GM18508 (cell line): ENCODE results near the gene REC114.
"Not testable (repeated sequence)": the region's sequence is repeated elsewhere in the genome, so short reads cannot be mapped to it uniquely, and the experiment has no call there.

Experiments
- ATAC-seq: cut with Tn5 transposase; IDR thresholded peaks from one replicate; pipeline ENCODE4 v1.9.1; 2021; ENCODE audit warnings: moderate number of reproducible peaks; ENCODE audit not compliant: insufficient read depth, unreplicated experiment

REC114 gene

DNA sequence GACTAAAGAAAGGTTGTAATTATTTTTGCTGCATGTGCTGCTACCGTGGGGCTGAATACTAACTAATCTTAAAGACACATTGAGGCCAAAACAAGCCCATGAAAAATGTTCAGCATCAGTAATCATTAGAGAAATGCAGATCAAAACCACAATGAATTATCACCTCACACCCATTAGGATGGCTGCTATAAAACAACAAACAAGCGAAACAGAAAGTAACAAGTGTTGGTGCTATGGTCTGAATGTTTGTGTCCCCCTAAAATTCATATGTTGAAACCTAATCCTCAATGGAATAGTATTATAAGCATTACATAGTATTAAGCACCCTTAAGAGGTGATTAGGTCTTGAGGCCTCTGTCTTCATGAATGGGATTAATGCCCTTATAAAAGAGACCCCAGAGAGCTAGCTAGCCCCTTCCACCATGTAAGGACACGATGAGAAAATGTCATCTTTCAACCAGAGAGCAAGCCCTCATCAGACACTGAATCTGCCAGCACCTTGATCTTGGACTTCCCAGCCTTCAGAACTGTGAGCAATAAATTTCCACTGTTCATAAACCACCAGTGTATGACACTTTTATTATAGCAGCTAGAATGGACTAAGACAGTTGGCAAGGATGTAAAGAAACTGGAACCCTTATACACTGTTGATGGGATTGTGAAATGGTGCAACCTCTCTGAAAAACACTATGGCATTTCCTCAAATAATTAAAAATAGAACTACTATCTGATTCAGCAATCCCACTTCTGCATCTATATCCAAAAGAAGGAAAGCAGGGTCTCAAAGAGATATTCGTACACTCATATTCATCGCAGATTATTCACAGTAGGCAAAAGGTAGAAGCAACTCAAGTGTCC is 76.1 kb downstream of the REC114 start:
- ATAC-seq = no peak

DNA sequence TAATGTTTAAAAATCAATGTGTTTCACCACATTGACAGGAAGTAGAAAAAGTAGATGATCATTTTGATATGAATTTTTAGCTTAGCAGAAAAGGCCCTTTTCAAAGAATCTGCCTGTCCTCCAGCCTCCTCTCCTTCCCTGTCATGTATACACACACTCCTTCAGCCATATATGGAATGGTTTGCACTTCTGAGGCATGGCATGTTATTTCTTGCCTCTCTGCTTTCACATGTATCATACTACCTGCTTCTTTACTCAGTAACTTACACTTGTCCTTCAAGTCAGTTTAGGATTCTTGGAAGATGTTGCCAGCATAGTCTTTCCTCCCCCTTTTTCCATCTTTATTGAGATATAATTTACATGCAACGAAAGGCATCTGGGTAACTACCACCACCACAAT is 79.0 kb downstream of the REC114 start:
- no peak for ATAC-seq

DNA sequence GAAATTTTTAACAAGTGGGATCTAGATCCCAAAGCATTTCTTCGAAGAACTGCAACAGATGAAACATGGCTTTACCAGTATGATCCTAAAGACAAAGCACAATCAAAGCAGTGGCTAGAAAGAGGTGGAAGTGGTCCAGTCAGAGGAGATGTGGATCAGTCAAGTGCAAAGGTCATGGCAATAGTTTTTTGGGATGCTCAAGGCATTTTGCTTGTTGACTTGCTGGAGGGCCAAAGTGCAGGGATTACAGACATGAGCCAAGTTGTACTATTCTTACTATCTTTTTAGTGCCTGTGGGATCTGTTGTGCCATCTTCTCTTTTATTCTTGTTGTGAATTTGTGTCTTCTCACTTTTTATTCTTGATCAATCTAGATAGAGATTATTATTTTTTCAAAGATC is 82.0 kb downstream of the REC114 start:
- ATAC-seq = no peak

DNA sequence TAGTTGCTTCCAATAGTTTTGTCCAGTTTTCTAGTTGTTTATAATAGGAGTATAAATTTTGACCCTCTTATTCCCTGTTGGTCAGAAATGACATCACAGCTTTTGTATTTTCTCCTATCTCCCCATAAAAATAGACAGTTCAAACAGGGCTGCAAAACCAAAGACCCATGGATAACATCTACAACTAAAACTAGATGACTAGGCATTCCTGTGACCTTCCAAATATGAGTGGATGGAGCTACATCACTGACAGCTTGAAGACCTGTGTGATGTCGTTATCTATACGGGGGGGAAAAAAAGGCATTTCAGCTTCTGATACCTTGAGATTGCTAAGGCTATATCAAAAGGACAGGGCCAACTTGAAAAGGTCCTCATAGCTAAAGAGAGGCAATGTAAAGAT is 84.6 kb downstream of the REC114 start:
- ATAC-seq = no peak

DNA sequence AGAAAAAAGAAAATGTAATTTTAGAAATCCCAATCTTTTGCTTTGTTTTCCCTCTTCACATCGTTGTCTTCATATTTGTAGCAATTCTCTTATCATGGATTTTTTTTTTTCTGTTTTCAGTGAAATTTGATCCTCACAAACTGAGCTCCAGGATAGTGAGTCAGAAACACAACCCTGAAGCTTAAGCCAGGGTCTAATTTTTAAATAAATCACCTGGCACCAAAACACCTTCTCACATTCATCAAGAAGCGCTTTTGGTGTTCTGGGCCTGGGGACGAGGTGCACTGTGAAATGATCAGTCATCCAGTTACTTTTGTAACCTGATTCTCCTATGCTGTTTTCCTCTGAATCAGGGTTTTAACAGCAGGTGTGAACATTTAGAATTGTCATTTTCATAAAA is 87.7 kb downstream of the REC114 start:
- no peak for ATAC-seq

DNA sequence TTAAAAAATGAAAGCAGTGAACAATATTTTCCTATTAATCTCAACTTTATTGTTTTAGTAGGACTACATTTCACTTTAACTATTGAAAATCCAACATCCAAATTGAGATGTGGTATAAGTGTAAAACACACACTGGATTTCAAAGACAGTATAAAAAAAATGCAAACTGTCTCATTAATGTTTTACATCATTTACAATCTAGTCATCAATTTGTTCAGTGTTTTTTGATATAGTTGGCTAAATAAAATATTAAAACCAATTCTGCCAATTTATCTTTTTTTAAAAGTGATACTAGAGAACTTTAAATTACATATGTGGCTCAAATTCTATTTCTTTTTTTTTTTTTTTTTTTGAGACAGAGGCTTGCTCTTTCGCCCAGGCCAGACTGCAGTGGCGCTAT is 95.2 kb downstream of the REC114 start:
- no peak for ATAC-seq

DNA sequence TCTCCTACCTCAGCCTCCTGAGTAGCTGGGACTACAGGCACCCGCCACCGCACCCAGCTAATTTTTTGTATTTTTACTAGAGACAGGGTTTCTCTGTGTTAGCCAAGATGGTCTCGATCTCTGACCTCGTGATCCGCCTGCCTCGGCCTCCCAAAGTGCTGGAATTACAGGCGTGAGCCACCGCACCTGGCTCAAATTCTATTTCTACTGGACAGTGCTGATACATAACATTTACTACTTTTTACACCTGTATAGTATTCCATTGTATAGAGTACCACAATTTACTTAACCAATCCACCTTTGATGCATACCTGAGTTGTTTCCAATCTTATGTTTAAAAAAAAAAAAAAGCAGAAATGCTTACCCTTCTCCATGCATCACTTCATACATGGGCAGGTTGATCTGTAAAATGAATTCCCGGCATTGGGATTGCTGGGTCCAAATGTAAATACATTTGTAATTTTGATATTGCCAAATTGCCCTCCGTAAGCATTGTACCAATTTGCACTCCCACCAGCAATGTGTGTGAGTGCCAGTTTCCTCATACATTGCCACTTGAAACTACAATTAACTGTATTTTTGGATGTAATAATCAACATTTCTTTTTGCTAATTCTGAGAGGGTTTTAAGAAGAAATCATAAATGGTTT is 95.7 kb downstream of the REC114 start:
- ATAC-seq = no peak

DNA sequence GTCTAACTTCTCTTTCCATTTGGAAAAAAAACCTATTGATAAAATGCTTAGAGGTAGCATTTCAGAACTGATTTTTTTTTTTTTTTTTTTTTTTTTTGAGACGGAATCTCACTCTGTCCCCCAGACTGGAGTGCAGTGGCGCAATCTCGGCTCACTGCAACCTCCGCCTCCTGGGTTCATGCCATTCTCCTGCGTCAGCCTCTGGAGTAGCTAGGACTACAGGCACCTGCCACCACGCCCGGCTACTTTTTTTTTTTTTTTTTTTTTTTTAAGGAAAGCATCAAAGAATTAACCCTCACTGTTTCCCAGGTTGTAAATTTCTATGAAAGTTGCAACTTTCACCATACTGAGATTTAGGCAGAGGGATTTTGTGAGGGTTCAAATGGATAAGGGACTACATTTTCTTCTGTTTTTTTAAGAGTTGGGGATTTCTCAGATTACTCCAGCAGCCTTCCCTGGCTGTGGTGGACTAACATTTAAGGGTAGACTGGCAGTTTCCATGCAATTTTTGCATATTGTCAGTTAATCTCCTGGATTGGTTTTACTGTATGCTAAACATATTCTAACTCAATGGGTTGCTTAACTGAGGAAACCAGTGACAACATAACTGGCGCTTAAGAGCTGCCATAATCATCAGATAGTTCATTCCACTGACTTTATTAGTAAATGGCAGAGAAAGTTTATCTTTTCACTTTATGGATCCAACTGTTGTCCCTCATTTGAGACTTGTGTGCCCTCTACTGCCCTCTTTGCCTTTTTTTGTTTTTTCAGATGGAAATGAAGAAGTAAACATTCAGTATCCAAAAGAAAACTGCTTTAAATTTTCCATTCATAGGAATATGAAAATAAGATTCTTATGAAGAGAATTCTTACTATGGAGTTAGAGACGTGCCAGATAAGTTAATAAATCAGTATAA is 96.5 kb downstream of the REC114 start:
- ATAC-seq = no peak

DNA sequence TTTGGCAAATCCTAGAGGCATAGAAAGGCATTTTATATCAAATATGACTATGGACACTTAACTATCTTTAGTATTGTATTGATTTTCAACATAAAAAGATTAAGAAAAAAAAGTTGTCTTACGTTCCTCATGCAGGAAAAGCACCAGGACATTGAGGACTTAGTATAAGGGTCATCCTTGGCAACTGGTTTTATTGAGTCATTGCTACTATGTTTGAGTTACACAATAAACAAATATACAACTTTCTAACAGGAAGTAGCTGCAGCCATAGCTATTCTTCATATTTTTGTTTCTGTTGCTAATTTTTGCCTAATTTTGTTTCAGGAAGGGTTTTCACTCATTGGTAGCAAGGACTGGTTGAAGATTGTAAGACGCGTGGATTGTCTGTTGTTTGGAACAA is 97.2 kb downstream of the REC114 start:
- ATAC-seq = no peak

DNA sequence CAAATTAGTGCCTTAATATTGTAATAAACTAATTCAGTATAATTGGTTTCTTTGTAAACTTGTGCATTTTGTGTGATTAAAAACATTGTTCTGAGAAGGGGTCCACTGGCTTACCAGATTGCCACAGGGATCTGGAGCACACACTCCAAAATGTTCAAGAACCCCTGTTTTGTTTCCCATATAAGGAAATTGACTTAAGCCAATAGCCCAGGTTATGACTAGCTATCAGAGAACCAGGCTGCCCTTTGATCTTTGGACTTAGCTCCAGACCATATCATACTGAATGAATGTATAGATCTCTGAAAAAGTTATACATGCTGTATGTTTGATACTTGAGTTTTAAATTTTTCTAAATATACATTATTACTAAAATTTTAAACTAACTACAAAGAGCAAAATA is 98.5 kb downstream of the REC114 start:
- ATAC-seq = no peak

DNA sequence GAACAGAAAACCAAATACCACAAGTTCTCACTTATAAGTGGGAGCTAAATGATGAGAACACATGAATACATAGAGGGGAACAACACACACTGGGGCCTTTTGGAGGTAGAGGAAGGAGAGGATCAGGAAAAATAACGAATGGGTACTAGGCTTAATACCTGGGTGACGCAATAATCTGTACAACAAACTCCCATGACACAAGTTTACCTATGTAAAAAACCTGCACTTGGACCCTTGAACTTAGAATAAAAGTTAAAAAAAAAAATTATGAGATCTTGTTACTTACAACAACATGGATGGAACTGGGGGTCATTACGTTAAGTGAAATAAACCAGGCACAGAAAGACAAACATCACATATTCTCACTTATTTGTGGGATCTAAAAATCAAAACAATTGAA is 106.0 kb downstream of the REC114 start:
- ATAC-seq = not testable (repeated sequence)

DNA sequence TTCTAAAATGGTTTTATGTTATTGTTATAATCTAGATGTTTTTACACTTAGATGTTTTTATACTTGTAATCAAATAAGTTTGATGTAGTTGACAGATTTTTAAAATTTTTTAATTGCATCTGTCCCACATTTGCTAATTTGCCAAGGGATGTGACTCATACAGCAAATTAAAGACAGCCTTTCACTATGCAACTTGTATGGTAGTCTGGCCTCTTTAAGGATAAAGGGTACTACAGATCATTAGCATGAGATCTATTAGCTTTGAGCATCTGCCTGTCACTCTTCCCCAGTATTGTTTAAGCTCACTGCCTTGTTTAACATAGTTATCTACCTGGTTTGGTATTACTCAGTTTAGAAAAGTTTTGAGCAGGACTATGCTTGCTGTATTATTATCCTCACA is 107.2 kb downstream of the REC114 start:
- ATAC-seq = no peak

DNA sequence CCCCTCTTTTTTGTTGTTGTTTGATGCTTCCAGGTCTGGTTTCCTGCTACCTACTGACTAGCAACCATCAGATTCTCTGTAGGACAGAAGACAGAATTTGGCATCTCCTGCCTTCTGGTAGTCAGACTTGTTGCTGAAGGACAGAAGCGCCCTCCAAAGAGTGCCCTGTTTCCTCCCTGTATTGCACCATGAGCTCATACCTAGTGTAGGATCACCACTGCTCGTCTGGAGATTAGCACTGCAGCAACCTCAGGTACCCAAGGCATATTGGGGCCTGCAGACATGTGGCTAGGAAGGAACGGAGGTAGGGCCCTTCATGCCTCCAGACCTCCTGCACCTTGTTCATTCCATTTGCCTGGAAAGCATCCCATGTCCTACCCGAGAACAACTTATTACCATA is 112.1 kb downstream of the REC114 start:
- ATAC-seq = no peak

DNA sequence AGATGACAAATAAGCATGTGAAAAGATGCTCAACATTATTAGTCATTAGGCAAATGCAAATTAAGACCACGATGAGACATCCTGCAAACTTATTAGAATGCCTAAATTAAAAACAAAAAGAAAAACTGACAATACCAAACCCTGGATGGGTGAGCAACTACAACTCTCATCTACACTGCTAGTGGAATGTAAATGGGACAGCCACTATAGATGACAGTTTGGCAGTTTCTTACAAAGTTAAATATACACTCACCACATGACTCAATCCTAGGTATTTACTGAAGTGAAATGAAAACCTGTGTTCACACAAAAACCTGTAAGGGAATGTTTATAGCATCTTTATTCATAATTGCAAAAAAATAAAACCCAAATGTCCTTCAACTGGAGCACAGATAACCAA is 115.6 kb downstream of the REC114 start:
- no peak for ATAC-seq

DNA sequence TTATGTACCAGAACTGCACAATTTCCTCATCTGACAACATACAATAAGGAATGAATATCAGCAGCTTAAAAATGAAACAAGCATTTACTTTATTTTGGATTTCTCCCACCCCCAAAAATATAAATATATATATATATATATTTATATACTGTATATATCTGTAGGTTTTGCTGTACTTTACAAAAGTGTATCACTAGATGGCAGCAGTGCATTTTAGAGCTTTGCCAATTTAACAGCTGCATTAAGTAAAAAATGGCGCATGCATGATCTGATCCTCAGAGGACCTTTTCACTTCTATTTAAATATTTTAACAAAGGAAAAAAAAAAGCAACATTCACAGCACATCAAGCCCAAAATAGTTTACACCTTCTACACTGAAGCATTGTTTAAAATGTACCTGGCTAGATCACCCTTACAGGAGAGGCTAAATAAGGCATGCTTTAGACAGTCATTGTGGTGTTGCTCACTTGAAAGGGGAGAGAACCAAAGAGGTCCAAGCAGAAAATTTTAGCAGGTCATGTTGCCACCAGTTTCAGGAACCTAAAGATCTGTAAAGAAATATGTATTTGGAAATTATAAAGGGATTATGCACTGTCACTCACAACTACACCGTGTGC is 117.6 kb downstream of the REC114 start:
- ATAC-seq = no peak

DNA sequence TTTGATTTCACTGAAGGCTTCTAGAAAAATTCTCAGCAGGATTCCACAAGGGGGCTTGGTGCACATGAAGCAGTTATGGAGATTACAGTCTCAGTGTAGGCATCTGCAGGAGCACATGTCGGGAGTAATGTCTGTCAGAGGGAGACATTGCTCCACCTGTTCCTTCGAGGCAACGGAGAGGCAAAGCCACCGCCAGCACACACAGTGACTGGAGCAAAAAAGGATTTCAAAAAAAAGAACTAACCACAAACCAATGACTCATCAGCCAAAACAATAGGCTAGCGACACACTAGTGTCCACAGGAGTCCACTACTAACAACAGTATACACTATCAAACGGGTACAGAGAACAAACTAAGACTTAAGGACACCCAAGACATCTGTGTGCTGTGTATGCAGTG is 121.3 kb downstream of the REC114 start:
- ATAC-seq = no peak

DNA sequence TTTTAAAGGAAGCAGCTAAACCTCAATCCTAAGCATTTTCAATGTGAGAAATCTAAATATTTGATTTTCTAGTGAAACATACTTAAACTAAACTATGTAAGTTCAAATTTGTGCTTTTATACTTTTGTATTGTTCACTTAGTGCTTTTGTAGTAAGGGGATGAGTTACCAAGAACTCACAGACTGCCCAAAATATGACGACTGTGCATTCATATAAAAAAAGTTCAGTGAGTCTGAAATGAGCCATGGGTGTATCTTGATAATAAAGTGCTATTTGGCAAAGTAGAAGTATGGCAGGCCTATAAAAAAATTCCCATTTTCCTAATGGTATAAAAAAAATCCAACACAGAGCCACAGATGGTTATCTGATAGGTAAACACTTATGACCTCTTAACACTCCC is 124.1 kb downstream of the REC114 start:
- ATAC-seq = no peak

DNA sequence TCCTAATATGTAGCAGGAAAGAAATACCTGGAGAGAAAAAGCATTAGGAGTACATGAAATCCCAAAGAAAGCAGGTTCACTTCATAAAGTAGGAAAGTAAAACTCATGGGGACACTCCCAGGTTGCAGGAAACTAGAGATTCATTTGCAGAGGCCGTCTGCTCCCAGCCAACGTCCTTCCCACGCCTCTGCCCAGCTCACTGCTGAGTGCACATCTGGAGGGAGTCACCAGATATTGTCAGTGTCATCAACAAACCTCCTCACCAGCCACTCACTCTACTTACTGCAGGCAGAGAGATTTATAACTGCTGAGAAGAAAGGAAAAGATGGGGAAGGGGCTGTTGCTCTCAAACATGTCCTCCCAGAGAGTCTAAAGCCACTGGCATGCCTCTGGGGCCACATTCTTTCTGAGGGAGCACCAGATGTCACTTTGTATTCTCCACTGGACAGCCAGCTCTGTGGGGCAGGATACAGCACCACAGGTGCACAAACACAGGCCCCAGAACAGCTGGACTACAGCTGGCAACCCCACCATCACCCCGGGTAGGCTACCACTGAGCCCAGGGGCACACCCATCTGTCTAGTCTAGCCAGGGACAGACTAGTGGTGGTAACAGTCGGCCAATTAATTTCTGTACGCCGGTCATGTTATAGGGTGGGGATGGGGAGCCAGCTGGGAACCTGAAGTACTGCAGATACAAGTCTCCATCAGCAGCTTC is 125.8 kb downstream of the REC114 start:
- ATAC-seq = no peak

DNA sequence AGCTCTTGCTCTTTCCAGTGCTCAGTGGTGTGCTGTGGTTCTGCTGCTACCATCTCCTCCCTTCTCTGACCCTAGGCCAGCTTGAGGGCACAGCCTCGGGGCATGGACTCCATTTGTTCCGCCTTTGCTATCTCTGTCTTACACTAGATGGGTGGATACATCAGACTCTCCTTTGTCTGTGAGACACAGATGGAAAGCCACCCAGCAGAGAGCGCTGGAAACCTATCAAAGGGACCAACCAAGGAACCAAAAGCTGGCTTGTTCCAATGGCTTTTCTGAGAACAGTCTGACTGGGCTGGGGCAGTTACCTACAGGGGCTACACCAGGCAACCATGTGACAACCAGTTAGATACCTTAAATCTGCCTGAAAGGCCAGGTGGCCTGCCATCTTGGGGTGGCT is 126.4 kb downstream of the REC114 start:
- ATAC-seq = no peak
